GM18517 (cell line): ENCODE data around the gene XRCC4.
"Not testable (repeated sequence)": the region's sequence is repeated elsewhere in the genome, so short reads cannot be mapped to it uniquely, and the experiment has no call there.

Experiments used
- ATAC-seq: cut with Tn5 transposase; IDR thresholded peaks from one replicate; pipeline ENCODE4 v1.9.1; 2021; ENCODE audit warnings: mild to moderate bottlenecking, moderate library complexity; ENCODE audit not compliant: unreplicated experiment

XRCC4 gene

GRCh38 chr5:83253720-83254119 is 176.4 kb downstream of the XRCC4 start:
- ATAC-seq: no peak

- no peak for ATAC-seq
Measured at GRCh38 chr5:83255268-83255667, 177.9 kb downstream of the XRCC4 start.

- no peak for ATAC-seq
Measured at GRCh38 chr5:83256091-83256780, 178.9 kb downstream of the XRCC4 start.

GRCh38 chr5:83257684-83258083 is 180.3 kb downstream of the XRCC4 start:
- ATAC-seq: not testable (repeated sequence)

- no peak for ATAC-seq
Measured at GRCh38 chr5:83265318-83265717, 188.0 kb downstream of the XRCC4 start.

- ATAC-seq: no peak
Measured at GRCh38 chr5:83270311-83270710, 193.0 kb downstream of the XRCC4 start.

- ATAC-seq: no peak
Measured at GRCh38 chr5:83277154-83277553, 199.8 kb downstream of the XRCC4 start.

- ATAC-seq: peak; percentile 84
Measured at GRCh38 chr5:83277953-83278352, 200.6 kb downstream of the XRCC4 start.

- no peak for ATAC-seq
Measured at GRCh38 chr5:83281176-83281575, 203.8 kb downstream of the XRCC4 start.

GRCh38 chr5:83281658-83282057 is 204.3 kb downstream of the XRCC4 start:
- ATAC-seq: no peak

GRCh38 chr5:83283761-83284160 is 206.4 kb downstream of the XRCC4 start:
- ATAC-seq: no peak

GRCh38 chr5:83285661-83286398 is 208.5 kb downstream of the XRCC4 start:
- ATAC-seq: no peak

- ATAC-seq: no peak
Measured at GRCh38 chr5:83294246-83294645, 216.9 kb downstream of the XRCC4 start.

- no peak for ATAC-seq
Measured at GRCh38 chr5:83299353-83299752, 222.0 kb downstream of the XRCC4 start.

GRCh38 chr5:83306572-83307241 is 229.4 kb downstream of the XRCC4 start:
- ATAC-seq: peak; percentile 98

GRCh38 chr5:83312663-83313062 is 235.3 kb downstream of the XRCC4 start:
- no peak for ATAC-seq

- ATAC-seq: no peak
Measured at GRCh38 chr5:83313436-83313835, 236.1 kb downstream of the XRCC4 start.

GRCh38 chr5:83321483-83322055 is 244.2 kb downstream of the XRCC4 start:
- ATAC-seq: no peak

GRCh38 chr5:83322273-83322924 is 245.1 kb downstream of the XRCC4 start:
- no peak for ATAC-seq

GRCh38 chr5:83323557-83324180 is 246.3 kb downstream of the XRCC4 start:
- no peak for ATAC-seq

GRCh38 chr5:83331842-83332241 is 254.5 kb downstream of the XRCC4 start:
- ATAC-seq: no peak
